MM.1S (cell line): ENCODE data around the gene OR51B4.
A peak's percentile ranks its signal among the peaks of the same experiment; 100 is the strongest.
"Not testable (repeated sequence)": the region's sequence is repeated elsewhere in the genome, so short reads cannot be mapped to it uniquely, and the experiment has no call there.

Source experiments
- DNase-seq: peaks from one replicate; pipeline ENCODE4 v3.0.0-alpha.2; 2015
- H2AFZ ChIP-seq: fragments of 300-600 bp; sonication (generic); 2 replicates; pipeline ENCODE4 v1.6.0; 2016; ENCODE audit warnings: antibody characterized with exemption, low read length
- H3F3A ChIP-seq: fragments of 300-600 bp; sonication (generic); 2 replicates; pipeline ENCODE4 v1.6.1; 2016; ENCODE audit warnings: mild to moderate bottlenecking, antibody characterized with exemption, low read length, moderate library complexity, mixed read lengths; ENCODE audit not compliant: insufficient read depth
- H3K27ac ChIP-seq: fragments of 300-600 bp; sonication (generic); 2 replicates; pipeline ENCODE4 v1.5.1; 2016; ENCODE audit warnings: mild to moderate bottlenecking, low read length
- H3K27me3 ChIP-seq: fragments of 300-600 bp; sonication (generic); replicated peaks from 2 replicates; pipeline ENCODE4 v1.6.0; 2016; ENCODE audit warnings: low read length; ENCODE audit not compliant: insufficient read depth
- H3K36me3 ChIP-seq: fragments of 300-600 bp; sonication (generic); replicated peaks from 2 replicates; pipeline ENCODE4 v1.6.1; 2016; ENCODE audit warnings: mild to moderate bottlenecking, low read length, mixed read lengths; ENCODE audit not compliant: insufficient read depth
- H3K4me1 ChIP-seq: fragments of 300-600 bp; sonication (generic); 2 replicates; pipeline ENCODE4 v1.6.1; 2016; ENCODE audit warnings: low read length, mixed read lengths
- H3K4me2 ChIP-seq: fragments of 300-600 bp; sonication (generic); 2 replicates; pipeline ENCODE4 v1.6.0; 2016; ENCODE audit warnings: low read depth, low read length
- H3K4me3 ChIP-seq: fragments of 300-600 bp; sonication (generic); 2 replicates; pipeline ENCODE4 v1.5.1; 2016; ENCODE audit warnings: low read length, mixed read lengths
- H3K79me2 ChIP-seq: fragments of 300-600 bp; sonication (generic); 2 replicates; pipeline ENCODE4 v1.6.1; 2016; ENCODE audit warnings: mixed run types, low read length, mixed read lengths
- H3K9ac ChIP-seq: fragments of 300-600 bp; sonication (generic); 2 replicates; pipeline ENCODE4 v1.6.1; 2016; ENCODE audit warnings: low read length, mixed read lengths
- H3K9me2 ChIP-seq: fragments of 300-600 bp; sonication (generic); replicated peaks from 2 replicates; pipeline ENCODE4 v1.6.1; 2016; ENCODE audit warnings: mild to moderate bottlenecking, low read length, mixed read lengths; ENCODE audit not compliant: insufficient read depth
- H3K9me3 ChIP-seq: fragments of 300-600 bp; sonication (generic); replicated peaks from 2 replicates; pipeline ENCODE4 v1.6.1; 2016; ENCODE audit warnings: mild to moderate bottlenecking, low read length, mixed read lengths; ENCODE audit not compliant: insufficient read depth
- H4K20me1 ChIP-seq: fragments of 300-600 bp; sonication (generic); 2 replicates; pipeline ENCODE4 v1.6.1; 2016; ENCODE audit warnings: mild to moderate bottlenecking, low read length, moderate library complexity, mixed read lengths; ENCODE audit not compliant: insufficient read depth
- CTCF ChIP-seq: fragments of 300-600 bp; sonication (generic); IDR thresholded peaks from 2 replicates; pipeline ENCODE4 v1.5.1; 2016; ENCODE audit warnings: antibody characterized with exemption, low read length, mixed read lengths
- EZH2 ChIP-seq: fragments of 300-600 bp; sonication (generic); optimal IDR thresholded peaks from 2 replicates; pipeline ENCODE3; 2017; ENCODE audit warnings: low read depth, mild to moderate bottlenecking, antibody characterized with exemption, low read length, mixed read lengths
- EZH2phosphoT487 ChIP-seq: fragments of 300-600 bp; sonication (generic); IDR thresholded peaks from 2 replicates; pipeline ENCODE4 v1.6.1; 2018; ENCODE audit warnings: antibody characterized with exemption, low read length

OR51B4 gene

GRCh38 chr11:5324197-5324596 lies 22.5 kb upstream of the OR51B4 start, which contains the start of gene OR51B2:
OR51B2 (minus strand) TSS chr11:5324297; CDS start chr11:5324297, 0 bp downstream.
- TF ChIP-seq EZH2phosphoT487 (no peak), EZH2 (no peak), CTCF (no peak)
- Histone ChIP-seq H3K36me3 (no peaks in the 10 kb centered on the region), H3K27ac (no peak within 1 kb of the TSS), H3K9me3 (no peaks in the 10 kb centered on the region), H3F3A (no peaks in the 10 kb centered on the region), H3K27me3 (no peaks in the 10 kb centered on the region), H3K79me2 (no peaks in the 10 kb centered on the region), H3K9me2 (no peaks in the 10 kb centered on the region), H3K4me3 (no peak within 1 kb of the TSS), H3K9ac (no peak within 1 kb of the TSS), H4K20me1 (no peaks in the 10 kb centered on the region), H3K4me2 (0 out of 2 replicates have a peak within 1 kb of the TSS, but pooled peaks have one; percentile 2), H3K4me1 (peaks cover 17% of the 10 kb centered on the region), H2AFZ (no peak within 1 kb of the TSS)
- no peak for DNase-seq

- Histone ChIP-seq H3K4me1 (peaks cover under 1% of the 10 kb centered on the region), H3K36me3 (no peaks in the 10 kb centered on the region), H4K20me1 (no peaks in the 10 kb centered on the region), H3K9ac (no peak overlapping the region), H3K4me3 (no peak overlapping the region), H3K27me3 (no peaks in the 10 kb centered on the region), H3K9me2 (no peaks in the 10 kb centered on the region), H3K4me2 (no peak overlapping the region), H3K27ac (no peak overlapping the region), H3K79me2 (no peaks in the 10 kb centered on the region), H3F3A (no peaks in the 10 kb centered on the region), H3K9me3 (no peaks in the 10 kb centered on the region), H2AFZ (no peak overlapping the region)
- TF ChIP-seq CTCF (no peak), EZH2phosphoT487 (no peak), EZH2 (no peak)
- no peak for DNase-seq
Observed at GRCh38 chr11:5317292-5317691, 15.5 kb upstream of the OR51B4 start.

GRCh38 chr11:5313326-5314023 lies 11.7 kb upstream of the OR51B4 start:
- H2AFZ ChIP-seq, H3K27me3 ChIP-seq, H3K9me2 ChIP-seq, H3K27ac ChIP-seq, H3K4me2 ChIP-seq, H3K9me3 ChIP-seq, H3F3A ChIP-seq, DNase-seq, H3K4me1 ChIP-seq, H3K9ac ChIP-seq, H3K36me3 ChIP-seq, H3K4me3 ChIP-seq, H3K79me2 ChIP-seq, H4K20me1 ChIP-seq: not testable (repeated sequence)

- Histone ChIP-seq H3K27ac (no peak overlapping the region), H4K20me1 (no peaks in the 10 kb centered on the region), H3K4me1 (no peaks in the 10 kb centered on the region), H3K36me3 (no peaks in the 10 kb centered on the region), H3K4me2 (no peak overlapping the region), H3K4me3 (no peak overlapping the region), H3K9ac (no peak overlapping the region), H3F3A (no peaks in the 10 kb centered on the region), H3K9me2 (no peaks in the 10 kb centered on the region), H3K27me3 (no peaks in the 10 kb centered on the region), H3K9me3 (no peaks in the 10 kb centered on the region), H3K79me2 (no peaks in the 10 kb centered on the region), H2AFZ (no peak overlapping the region)
- no peak for TF ChIP-seq EZH2
- no peak for TF ChIP-seq CTCF
- TF ChIP-seq EZH2phosphoT487, result no peak
- no peak for DNase-seq
Observed at GRCh38 chr11:5310423-5310822, 8.7 kb upstream of the OR51B4 start.
